HEK293 (cell line): Measurements from ENCODE around the gene ZNF286A.

Experiments
- CTCF ChIA-PET: fragments of 350-600 bp; formaldehyde crosslinking; extraction: SDS; loops from one replicate; lab custom pipeline; 2021; ENCODE audit warnings: antibody characterized with exemption; lab: Yijun Ruan, JAX
- POLR2A ChIA-PET: fragments of 300-600 bp; formaldehyde crosslinking; extraction: SDS; loops from one replicate; lab custom pipeline; 2020; ENCODE audit warnings: antibody characterized with exemption, inconsistent platforms; lab: Yijun Ruan, JAX
- H3K27ac ChIP-seq: fragments of 200-500 bp; sonication (Bioruptor generic); 2 replicates; pipeline ENCODE4 v1.5.1; 2014; ENCODE audit warnings: low read depth, low read length, control low read depth, inconsistent platforms; ENCODE audit errors: extremely low read depth
- H3K36me3 ChIP-seq, 2 experiments: fragments of 200-500 bp in 1 of 2; sonication (Bioruptor generic) in 1 of 2; 1 replicate in 1 of 2; 2 replicates in 1 of 2; pipeline ENCODE4 v1.5.1; 2014 to 2017; ENCODE audit warnings: inconsistent platforms in 2 of 2, low read length in 2 of 2; ENCODE audit not compliant: control insufficient read depth in 2 of 2, insufficient read depth in 1 of 2
- H3K4me1 ChIP-seq: fragments of 200-500 bp; sonication (Bioruptor generic); 2 replicates; pipeline ENCODE4 v1.5.1; 2014; ENCODE audit warnings: mild to moderate bottlenecking, low read length, inconsistent platforms; ENCODE audit not compliant: control insufficient read depth, insufficient read depth
- H3K4me3 ChIP-seq: 2 replicates; pipeline ENCODE4 v1.5.1; 2011; ENCODE audit warnings: low read depth, mild to moderate bottlenecking, control low read depth, low read length, moderate library complexity
- H3K9me3 ChIP-seq: fragments of 200-500 bp; sonication (Bioruptor generic); 2 replicates; pipeline ENCODE4 v1.5.1; 2014; ENCODE audit warnings: low read depth, low read length, inconsistent platforms; ENCODE audit not compliant: control insufficient read depth, insufficient read depth
- GLIS2 ChIP-seq: fragments of 450-650 bp; formaldehyde crosslinking; IDR thresholded peaks from 2 replicates; pipeline ENCODE4 v1.5.1; 2016; ENCODE audit warnings: missing biosample characterization, missing genetic modification characterization
- INSM2 ChIP-seq: fragments of 450-650 bp; formaldehyde crosslinking; IDR thresholded peaks from 2 replicates; pipeline ENCODE4 v1.5.1; 2016; ENCODE audit warnings: missing biosample characterization, missing genetic modification characterization
- SP7 ChIP-seq: fragments of 450-650 bp; formaldehyde crosslinking; IDR thresholded peaks from 2 replicates; pipeline ENCODE4 v1.5.1; 2016; ENCODE audit warnings: missing biosample characterization, missing genetic modification characterization
- YY2 ChIP-seq: fragments of 450-650 bp; formaldehyde crosslinking; IDR thresholded peaks from 2 replicates; pipeline ENCODE4 v1.5.1; 2016; ENCODE audit warnings: missing biosample characterization, missing genetic modification characterization
- ZBTB10 ChIP-seq: fragments of 450-650 bp; formaldehyde crosslinking; IDR thresholded peaks from 2 replicates; pipeline ENCODE4 v1.5.1; 2016; ENCODE audit warnings: missing biosample characterization, missing genetic modification characterization
- ZNF114 ChIP-seq: fragments of 450-650 bp; formaldehyde crosslinking; IDR thresholded peaks from 2 replicates; pipeline ENCODE4 v1.5.0; 2017; ENCODE audit warnings: missing biosample characterization, missing genetic modification characterization
- ZNF202 ChIP-seq: fragments of 450-650 bp; formaldehyde crosslinking; IDR thresholded peaks from 2 replicates; pipeline ENCODE4 v1.5.1; 2016; ENCODE audit warnings: missing biosample characterization, missing genetic modification characterization, borderline replicate concordance
- ZNF221 ChIP-seq: fragments of 450-650 bp; formaldehyde crosslinking; IDR thresholded peaks from 2 replicates; pipeline ENCODE4 v1.5.1; 2017; ENCODE audit warnings: missing biosample characterization, missing genetic modification characterization, borderline replicate concordance
- ZNF280C ChIP-seq: fragments of 450-650 bp; formaldehyde crosslinking; IDR thresholded peaks from 2 replicates; pipeline ENCODE4 v1.5.1; 2016; ENCODE audit warnings: missing biosample characterization, missing genetic modification characterization
- ZNF426 ChIP-seq: fragments of 450-650 bp; formaldehyde crosslinking; IDR thresholded peaks from 2 replicates; pipeline ENCODE4 v1.5.1; 2017; ENCODE audit warnings: missing biosample characterization, missing genetic modification characterization, mild to moderate bottlenecking, inconsistent platforms, moderate library complexity
- ZNF48 ChIP-seq: fragments of 450-650 bp; formaldehyde crosslinking; IDR thresholded peaks from 2 replicates; pipeline ENCODE4 v1.5.1; 2016; ENCODE audit warnings: missing biosample characterization, missing genetic modification characterization
- ZNF600 ChIP-seq: fragments of 450-650 bp; formaldehyde crosslinking; IDR thresholded peaks from 2 replicates; pipeline ENCODE4 v1.5.1; 2016; ENCODE audit warnings: missing biosample characterization, missing genetic modification characterization
- ZNF621 ChIP-seq: fragments of 450-650 bp; formaldehyde crosslinking; IDR thresholded peaks from 2 replicates; pipeline ENCODE4 v1.5.1; 2017; ENCODE audit warnings: missing biosample characterization, missing genetic modification characterization
- ZNF639 ChIP-seq: fragments of 450-650 bp; formaldehyde crosslinking; IDR thresholded peaks from 2 replicates; pipeline ENCODE4 v1.5.1; 2016; ENCODE audit warnings: missing biosample characterization, missing genetic modification characterization
- ZNF747 ChIP-seq: fragments of 450-650 bp; formaldehyde crosslinking; IDR thresholded peaks from 2 replicates; pipeline ENCODE4 v1.5.1; 2016; ENCODE audit warnings: missing biosample characterization, missing genetic modification characterization
- ZNF843 ChIP-seq: fragments of 450-650 bp; formaldehyde crosslinking; IDR thresholded peaks from 2 replicates; pipeline ENCODE4 v1.5.1; 2016; ENCODE audit warnings: missing biosample characterization, missing genetic modification characterization

ZNF286A gene

GRCh38 chr17:15740570-15741120 lies 41.1 kb downstream of the ZNF286A start:
- POLR2A ChIA-PET: no interaction called here
- TF ChIP-seq ZNF114: no peak
- TF ChIP-seq, all 188 proteins: peak for 0
- Histone ChIP-seq H3K4me3 (no peak overlapping the region), H3K27ac (no peak overlapping the region), H3K4me1 (peaks cover 3% of the 10 kb centered on the region; the same call in 1 of the 2 replicates), H3K9me3 (no peaks in the 10 kb centered on the region), H3K36me3 (no peaks in the 10 kb centered on the region)
- CTCF ChIA-PET: no interaction called here

- no peak overlapping the region for H3K4me3 ChIP-seq
- no peaks in the 10 kb centered on the region for H3K36me3 ChIP-seq
- CTCF ChIA-PET: no interaction called here
- TF ChIP-seq ZBTB10 (tag by site-specific recombination): no peak
- no peak for TF ChIP-seq GLIS2
- TF ChIP-seq INSM2 (tag by site-specific recombination): no peak
- no peak for TF ChIP-seq ZNF747 (tag by site-specific recombination)
- TF ChIP-seq ZNF280C: no peak
- no peak for TF ChIP-seq ZNF48 (tag by site-specific recombination)
- TF ChIP-seq ZNF621: no peak
- no peak for TF ChIP-seq SP7 (tag by site-specific recombination)
- TF ChIP-seq YY2 (tag by site-specific recombination): no peak
- no peak for TF ChIP-seq ZNF221 (tag by site-specific recombination)
- no peak for TF ChIP-seq ZNF600 (tag by site-specific recombination)
- peaks cover 3% of the 10 kb centered on the region; the same call in 1 of the 2 replicates for H3K4me1 ChIP-seq
- POLR2A ChIA-PET: no interaction called here
- H3K27ac ChIP-seq: no peak overlapping the region
- no peaks in the 10 kb centered on the region for H3K9me3 ChIP-seq
Observed at GRCh38 chr17:15741624-15742023, 42.1 kb downstream of the ZNF286A start.

- Histone ChIP-seq H3K27ac (no peak overlapping the region), H3K36me3 (no peaks in the 10 kb centered on the region), H3K4me1 (peaks cover 3% of the 10 kb centered on the region; the same call in 1 of the 2 replicates), H3K9me3 (no peaks in the 10 kb centered on the region), H3K4me3 (no peak overlapping the region)
- no peak for TF ChIP-seq INSM2 (tag by site-specific recombination)
- no peak for TF ChIP-seq ZNF639 (tag by site-specific recombination)
- TF ChIP-seq ZNF202: no peak
- TF ChIP-seq ZNF843 (tag by site-specific recombination): no peak
- no peak for TF ChIP-seq ZNF426 (tag by site-specific recombination)
- CTCF ChIA-PET: no interaction called here
- POLR2A ChIA-PET: interaction anchor here (0.6 kb wide), 1 partner anchor 97 kb away, joined by 3 read pairs; no protein-coding TSS in a partner anchor
Observed at GRCh38 chr17:15742051-15742795, 42.7 kb downstream of the ZNF286A start.
